Tibial nerve (tissue), 3 donors: ENCODE results near the gene SLC25A38.

ENCODE experiments used
- POLR2A ChIP-seq, 2 donors: fragments of 450-650 bp; IDR thresholded peaks; one replicate each; pipeline ENCODE4 v1.6.1; 2017; ENCODE audit warnings: antibody characterized with exemption in 2 of 2, mild to moderate bottlenecking in 2 of 2, moderate library complexity in 2 of 2
- TF ChIP-seq, protein P1 (sequence below), 5 experiments: fragments of 200-600 bp in 3 of 5; fragments of 450-650 bp in 2 of 5; sonication (generic) in 3 of 5; IDR thresholded peaks; one replicate each; pipeline ENCODE4 v1.5.1; 2016 to 2019; ENCODE audit warnings: antibody characterized with exemption in 5 of 5, mild to moderate bottlenecking in 3 of 5, moderate library complexity in 2 of 5

DNA sequence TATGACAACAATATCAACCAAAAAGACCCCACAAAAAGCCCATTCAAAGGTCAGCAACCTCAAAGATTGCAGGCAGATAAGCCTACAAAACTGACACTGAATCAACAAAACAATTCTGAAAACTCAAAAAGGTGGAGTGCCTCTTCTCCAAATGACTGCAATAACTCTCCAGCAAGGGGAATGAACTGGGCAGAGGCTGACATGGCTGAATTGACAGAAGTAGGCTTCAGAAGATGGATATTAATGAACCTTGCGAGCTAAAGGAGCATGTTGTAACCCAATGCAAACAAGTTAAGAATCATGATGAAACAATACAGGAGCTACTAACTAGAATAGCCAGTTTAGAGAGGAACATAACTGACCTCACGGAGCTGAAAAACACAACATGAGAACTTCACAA is 20.4 kb upstream of the SLC25A38 start:
- TF ChIP-seq POLR2A (IDR thresholded peaks at IDR 0.05): no peak
- TF ChIP-seq, protein P1, sequence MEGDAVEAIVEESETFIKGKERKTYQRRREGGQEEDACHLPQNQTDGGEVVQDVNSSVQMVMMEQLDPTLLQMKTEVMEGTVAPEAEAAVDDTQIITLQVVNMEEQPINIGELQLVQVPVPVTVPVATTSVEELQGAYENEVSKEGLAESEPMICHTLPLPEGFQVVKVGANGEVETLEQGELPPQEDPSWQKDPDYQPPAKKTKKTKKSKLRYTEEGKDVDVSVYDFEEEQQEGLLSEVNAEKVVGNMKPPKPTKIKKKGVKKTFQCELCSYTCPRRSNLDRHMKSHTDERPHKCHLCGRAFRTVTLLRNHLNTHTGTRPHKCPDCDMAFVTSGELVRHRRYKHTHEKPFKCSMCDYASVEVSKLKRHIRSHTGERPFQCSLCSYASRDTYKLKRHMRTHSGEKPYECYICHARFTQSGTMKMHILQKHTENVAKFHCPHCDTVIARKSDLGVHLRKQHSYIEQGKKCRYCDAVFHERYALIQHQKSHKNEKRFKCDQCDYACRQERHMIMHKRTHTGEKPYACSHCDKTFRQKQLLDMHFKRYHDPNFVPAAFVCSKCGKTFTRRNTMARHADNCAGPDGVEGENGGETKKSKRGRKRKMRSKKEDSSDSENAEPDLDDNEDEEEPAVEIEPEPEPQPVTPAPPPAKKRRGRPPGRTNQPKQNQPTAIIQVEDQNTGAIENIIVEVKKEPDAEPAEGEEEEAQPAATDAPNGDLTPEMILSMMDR (IDR thresholded peaks at IDR 0.05): no peak
